Lower lobe of right lung (tissue), 2 donors: Measurements from ENCODE around the gene ZNF37A. TPM values are rescaled to one million over a fixed set of nuclear protein-coding genes. Genes with fewer than 3 reads are reported as not detected.
"Not testable (repeated sequence)": the region's sequence is repeated elsewhere in the genome, so short reads cannot be mapped to it uniquely, and the experiment has no call there.

Source experiments
- ATAC-seq, 2 donors: fragments of 200-7000 bp; cut with Tn5 transposase; one replicate each; pipeline ENCODE4 v1.9.1; 2020 to 2022; ENCODE audit warnings: mild to moderate bottlenecking in 2 of 2, moderate library complexity in 2 of 2
- DNase-seq: peaks from one replicate; pipeline ENCODE4 v3.0.0-alpha.2; 2020
- H3K27ac ChIP-seq: fragments of 200-600 bp; one replicate; pipeline ENCODE4 v1.8.0; 2022
- H3K27me3 ChIP-seq: fragments of 200-600 bp; one replicate; pipeline ENCODE4 v1.8.0; 2022; ENCODE audit warnings: low read depth
- H3K36me3 ChIP-seq: fragments of 200-600 bp; one replicate; pipeline ENCODE4 v1.8.0; 2022; ENCODE audit warnings: mild to moderate bottlenecking
- H3K4me1 ChIP-seq: fragments of 200-600 bp; one replicate; pipeline ENCODE4 v1.8.0; 2022
- H3K4me3 ChIP-seq: fragments of 200-600 bp; one replicate; pipeline ENCODE4 v1.8.0; 2022; ENCODE audit warnings: mild to moderate bottlenecking
- H3K9me3 ChIP-seq: fragments of 200-600 bp; one replicate; pipeline ENCODE4 v1.8.0; 2022
- intact Hi-C: fragments of 100-400 bp; cut with DNase I; formaldehyde crosslinking; loops from one replicate; pipeline ENCODE4 v1.11.0; 2022
- total RNA-seq: library from RNA; stranded (reverse); fragmentation: NEBNext Ultra II Directional; extraction: Animal tissue kit (Norgen Biotek cat#: 25700); gene quantifications from one replicate; pipeline ENCODE4 v1.2.1, GENCODE V29; 2021
- TF ChIP-seq, protein P1 (sequence below): fragments of 200-600 bp; IDR thresholded peaks from one replicate; pipeline ENCODE4 v1.8.0; 2022; ENCODE audit warnings: antibody characterized with exemption, mild to moderate bottlenecking
- donor health status: DM: no; HTN: yes; CAD: no; lungs with severe emphysema.

The ZNF37A gene
- total RNA-seq, 1 donor from 2014 or later, result 16.6 TPM

DNA sequence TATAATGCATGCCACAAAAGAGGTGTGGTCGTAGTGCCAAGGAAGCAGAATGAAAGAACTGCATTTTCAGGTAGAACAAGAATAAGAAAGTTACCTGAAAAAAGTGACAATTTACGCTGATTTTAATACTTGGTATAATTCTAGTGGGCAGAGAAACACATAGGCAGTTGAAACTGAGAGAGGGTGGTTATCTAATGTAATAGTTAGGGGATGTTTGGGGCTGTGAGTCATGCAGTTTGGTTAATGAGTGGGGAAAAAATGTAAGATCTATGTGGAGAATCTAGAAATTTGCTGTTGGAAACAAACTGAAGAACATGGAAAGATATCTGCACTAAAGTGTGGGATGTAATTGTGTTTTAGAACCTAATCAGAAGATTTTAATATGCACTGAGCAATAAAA, 33.7 kb downstream of the ZNF37A start:
- no peak for DNase-seq
- Histone ChIP-seq H3K27ac (no peak overlapping the region), H3K27me3 (no peaks in the 10 kb centered on the region), H3K4me1 (no peaks in the 10 kb centered on the region), H3K9me3 (peaks cover 86% of the 10 kb centered on the region), H3K4me3 (no peak overlapping the region), H3K36me3 (no peaks in the 10 kb centered on the region)
- TF ChIP-seq, protein P1, sequence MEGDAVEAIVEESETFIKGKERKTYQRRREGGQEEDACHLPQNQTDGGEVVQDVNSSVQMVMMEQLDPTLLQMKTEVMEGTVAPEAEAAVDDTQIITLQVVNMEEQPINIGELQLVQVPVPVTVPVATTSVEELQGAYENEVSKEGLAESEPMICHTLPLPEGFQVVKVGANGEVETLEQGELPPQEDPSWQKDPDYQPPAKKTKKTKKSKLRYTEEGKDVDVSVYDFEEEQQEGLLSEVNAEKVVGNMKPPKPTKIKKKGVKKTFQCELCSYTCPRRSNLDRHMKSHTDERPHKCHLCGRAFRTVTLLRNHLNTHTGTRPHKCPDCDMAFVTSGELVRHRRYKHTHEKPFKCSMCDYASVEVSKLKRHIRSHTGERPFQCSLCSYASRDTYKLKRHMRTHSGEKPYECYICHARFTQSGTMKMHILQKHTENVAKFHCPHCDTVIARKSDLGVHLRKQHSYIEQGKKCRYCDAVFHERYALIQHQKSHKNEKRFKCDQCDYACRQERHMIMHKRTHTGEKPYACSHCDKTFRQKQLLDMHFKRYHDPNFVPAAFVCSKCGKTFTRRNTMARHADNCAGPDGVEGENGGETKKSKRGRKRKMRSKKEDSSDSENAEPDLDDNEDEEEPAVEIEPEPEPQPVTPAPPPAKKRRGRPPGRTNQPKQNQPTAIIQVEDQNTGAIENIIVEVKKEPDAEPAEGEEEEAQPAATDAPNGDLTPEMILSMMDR, result no peak
- ATAC-seq, result no peak
- intact Hi-C loops, result no loop called here

DNA sequence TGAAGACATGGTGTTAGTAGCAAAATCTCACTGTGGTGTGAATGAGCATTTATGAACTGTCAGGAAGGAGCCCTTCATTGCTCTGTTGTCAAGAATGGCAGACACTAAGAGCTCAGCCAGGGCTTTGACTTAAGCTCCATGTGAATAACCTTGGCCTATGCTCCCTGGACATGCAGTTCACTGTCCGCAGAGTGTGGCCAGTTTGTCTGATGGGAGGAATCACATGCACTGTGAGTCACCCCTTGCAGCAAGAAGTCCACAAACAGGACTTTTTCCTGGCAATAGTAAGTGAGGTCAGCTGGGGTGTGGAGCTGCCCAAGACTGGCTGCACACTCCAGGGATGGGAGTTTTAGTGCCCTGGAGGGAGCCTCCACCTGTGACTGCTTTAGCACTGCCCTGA, 49.5 kb downstream of the ZNF37A start:
- DNase-seq (no peak), ATAC-seq (no peak)
- Histone ChIP-seq H3K4me1 (no peaks in the 10 kb centered on the region), H3K9me3 (peaks cover 15% of the 10 kb centered on the region), H3K4me3 (no peak overlapping the region), H3K27ac (no peak overlapping the region), H3K27me3 (no peaks in the 10 kb centered on the region), H3K36me3 (no peaks in the 10 kb centered on the region)
- TF ChIP-seq, protein P1, result no peak
- intact Hi-C loops, result no loop called here

DNA sequence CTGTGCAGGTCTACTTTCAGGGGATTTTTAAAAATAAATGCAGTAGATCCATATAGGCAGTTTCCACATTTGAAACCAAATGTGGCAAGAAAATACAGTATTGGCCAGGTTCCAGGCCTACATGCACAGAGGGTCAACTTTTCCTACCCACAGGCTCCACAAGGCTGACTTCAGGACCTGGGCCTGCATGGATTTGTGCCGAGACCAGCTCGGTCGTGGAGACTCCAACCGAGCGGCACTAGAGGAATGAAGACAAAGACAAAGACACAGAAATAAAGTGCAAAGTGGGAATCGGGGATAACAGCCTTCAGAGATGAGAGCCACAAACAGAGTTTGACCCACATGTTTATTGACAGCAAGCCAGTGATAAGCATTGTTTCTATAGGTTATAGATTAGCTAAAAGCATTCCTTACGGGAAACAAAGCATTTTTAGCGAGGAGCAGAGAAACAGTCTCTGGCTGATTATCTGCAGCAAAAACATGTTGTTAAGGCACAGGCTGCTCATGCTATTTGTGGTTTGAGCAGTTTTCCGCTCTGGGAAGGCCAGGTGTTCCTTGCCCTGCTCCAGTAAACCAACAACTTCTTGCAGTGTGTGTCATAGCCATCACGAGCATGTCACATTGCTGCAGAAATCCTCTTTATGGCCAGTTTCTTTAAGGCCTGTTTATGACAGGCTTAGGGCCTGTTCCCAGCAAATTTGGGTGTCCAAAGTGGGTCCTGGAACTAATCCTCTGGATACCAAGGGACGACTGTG, 52.6 kb downstream of the ZNF37A start:
- no peak for ATAC-seq
- TF ChIP-seq, protein P1, result no peak
- no peaks in the 10 kb centered on the region for H3K27me3 ChIP-seq
- H3K4me3 ChIP-seq, result no peak overlapping the region
- peaks cover 19% of the 10 kb centered on the region for H3K9me3 ChIP-seq
- DNase-seq, result no peak
- H3K27ac ChIP-seq, result no peak overlapping the region
- intact Hi-C loops, result no loop called here
- no peaks in the 10 kb centered on the region for H3K36me3 ChIP-seq
- no peaks in the 10 kb centered on the region for H3K4me1 ChIP-seq

DNA sequence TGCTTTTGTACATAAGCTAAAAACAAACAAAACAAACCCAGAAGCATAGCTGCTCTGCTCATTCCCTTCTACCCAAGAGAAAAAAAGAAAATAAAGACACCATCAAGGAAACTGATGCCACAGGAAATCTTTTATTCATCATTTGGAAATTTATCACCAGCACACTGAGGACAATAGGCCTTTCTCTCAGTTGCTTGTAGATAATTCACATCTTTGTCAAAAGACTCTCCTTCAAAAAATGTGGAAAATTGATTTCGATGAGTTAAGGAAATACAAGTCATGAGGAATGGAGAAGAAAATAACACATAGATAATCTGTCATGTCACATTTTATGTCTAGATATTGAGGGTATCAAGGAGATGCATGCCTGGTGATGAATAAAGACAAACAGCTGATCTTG, 53.5 kb downstream of the ZNF37A start:
- intact Hi-C loops, result no loop called here
- ATAC-seq (no peak), DNase-seq (no peak)
- H3K4me1 ChIP-seq, result no peaks in the 10 kb centered on the region
- no peaks in the 10 kb centered on the region for H3K27me3 ChIP-seq
- TF ChIP-seq, protein P1, result no peak
- H3K9me3 ChIP-seq, result peaks cover 25% of the 10 kb centered on the region
- H3K4me3 ChIP-seq, result no peak overlapping the region
- H3K27ac ChIP-seq, result no peak overlapping the region
- no peaks in the 10 kb centered on the region for H3K36me3 ChIP-seq

DNA sequence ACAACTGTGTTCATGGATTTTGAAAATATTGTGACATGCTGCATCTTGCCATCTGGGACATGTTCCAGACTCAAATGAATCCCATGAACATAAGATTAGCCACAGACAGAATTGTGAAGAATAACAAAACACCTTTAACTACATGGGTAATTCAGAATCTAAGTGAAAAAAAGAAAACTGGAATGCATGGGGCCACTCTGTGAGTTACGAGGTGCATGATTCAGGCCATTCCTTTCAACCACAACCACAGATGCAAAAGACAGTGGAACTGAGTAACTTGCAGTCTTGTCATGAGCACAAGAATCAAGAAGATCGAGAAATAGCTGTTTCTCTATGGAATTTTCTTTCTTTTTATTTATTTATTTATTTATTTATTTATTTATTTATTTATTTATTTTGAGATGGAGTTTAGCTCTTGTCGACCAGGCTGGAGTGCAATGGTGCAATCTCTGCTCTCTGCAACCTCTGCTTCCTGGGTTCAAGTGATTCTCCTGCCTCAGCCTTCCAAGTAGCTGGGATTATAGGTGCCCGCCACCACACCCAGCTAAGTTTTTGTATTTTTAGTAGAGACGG, 56.8 kb downstream of the ZNF37A start:
- not testable (repeated sequence) for ATAC-seq, H3K27me3 ChIP-seq

More for the DNA sequence above, 56.8 kb downstream of the ZNF37A start:
- H3K4me3 ChIP-seq, H3K4me1 ChIP-seq, H3K36me3 ChIP-seq, H3K27ac ChIP-seq, intact Hi-C loops, DNase-seq: not testable (repeated sequence)
- H3K9me3 ChIP-seq, result peaks cover 15% of the 10 kb centered on the region
